Upper lobe of right lung (tissue), 1 donor: ENCODE results near the gene OR2T10. TPM values are rescaled to one million over a fixed set of nuclear protein-coding genes. Genes with fewer than 3 reads are reported as not detected.
"Not testable (repeated sequence)": the region's sequence is repeated elsewhere in the genome, so short reads cannot be mapped to it uniquely, and the experiment has no call there.

Experiments used
- ATAC-seq: fragments of 200-7000 bp; cut with Tn5 transposase; one replicate; pipeline ENCODE4 v1.9.1; 2020; ENCODE audit warnings: mild to moderate bottlenecking, moderate library complexity
- DNase-seq: peaks from one replicate; pipeline ENCODE4 v3.0.0-alpha.2; 2020
- H3K27ac ChIP-seq: fragments of 200-600 bp; one replicate; pipeline ENCODE4 v1.8.0; 2022
- H3K27me3 ChIP-seq: fragments of 200-600 bp; one replicate; pipeline ENCODE4 v1.8.0; 2022; ENCODE audit warnings: mild to moderate bottlenecking
- H3K36me3 ChIP-seq: fragments of 200-600 bp; one replicate; pipeline ENCODE4 v1.8.0; 2022
- H3K4me1 ChIP-seq: fragments of 200-600 bp; one replicate; pipeline ENCODE4 v1.8.0; 2022
- H3K4me3 ChIP-seq: fragments of 200-600 bp; one replicate; pipeline ENCODE4 v1.8.0; 2022; ENCODE audit warnings: mild to moderate bottlenecking
- H3K9me3 ChIP-seq: fragments of 200-600 bp; one replicate; pipeline ENCODE4 v1.8.0; 2022
- intact Hi-C: fragments of 100-400 bp; cut with DNase I; formaldehyde crosslinking; loops from one replicate; pipeline ENCODE4 v1.11.0; 2022
- long read RNA-seq: library from polyadenylated mRNA; unstranded; transcript quantifications from one replicate; pipeline ENCODE4 v2.0.0, GENCODE V29; 2021
- total RNA-seq: library from RNA; stranded (reverse); fragmentation: NEBNext Ultra II Directional; extraction: Animal tissue kit (Norgen Biotek cat#: 25700); gene quantifications from one replicate; pipeline ENCODE4 v1.2.1, GENCODE V29; 2021
- TF ChIP-seq, protein P1 (sequence below): fragments of 200-600 bp; IDR thresholded peaks from one replicate; pipeline ENCODE4 v1.8.0; 2022; ENCODE audit warnings: antibody characterized with exemption
- donor health status: DM: no; HTN: yes; CAD: no; lungs with severe emphysema.

The OR2T10 gene
- total RNA-seq: not detected
- long read RNA-seq: 0 reads

- ATAC-seq: no peak
- H3K9me3 ChIP-seq: no peaks in the 10 kb centered on the region
- H3K4me3 ChIP-seq: no peak within 1 kb of the TSS
- TF ChIP-seq, protein P1, sequence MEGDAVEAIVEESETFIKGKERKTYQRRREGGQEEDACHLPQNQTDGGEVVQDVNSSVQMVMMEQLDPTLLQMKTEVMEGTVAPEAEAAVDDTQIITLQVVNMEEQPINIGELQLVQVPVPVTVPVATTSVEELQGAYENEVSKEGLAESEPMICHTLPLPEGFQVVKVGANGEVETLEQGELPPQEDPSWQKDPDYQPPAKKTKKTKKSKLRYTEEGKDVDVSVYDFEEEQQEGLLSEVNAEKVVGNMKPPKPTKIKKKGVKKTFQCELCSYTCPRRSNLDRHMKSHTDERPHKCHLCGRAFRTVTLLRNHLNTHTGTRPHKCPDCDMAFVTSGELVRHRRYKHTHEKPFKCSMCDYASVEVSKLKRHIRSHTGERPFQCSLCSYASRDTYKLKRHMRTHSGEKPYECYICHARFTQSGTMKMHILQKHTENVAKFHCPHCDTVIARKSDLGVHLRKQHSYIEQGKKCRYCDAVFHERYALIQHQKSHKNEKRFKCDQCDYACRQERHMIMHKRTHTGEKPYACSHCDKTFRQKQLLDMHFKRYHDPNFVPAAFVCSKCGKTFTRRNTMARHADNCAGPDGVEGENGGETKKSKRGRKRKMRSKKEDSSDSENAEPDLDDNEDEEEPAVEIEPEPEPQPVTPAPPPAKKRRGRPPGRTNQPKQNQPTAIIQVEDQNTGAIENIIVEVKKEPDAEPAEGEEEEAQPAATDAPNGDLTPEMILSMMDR: no peak
- intact Hi-C loops: no loop called here
- H3K36me3 ChIP-seq: no peaks in the 10 kb centered on the region
- H3K4me1 ChIP-seq: no peaks in the 10 kb centered on the region
- no peaks in the 10 kb centered on the region for H3K27me3 ChIP-seq
- DNase-seq: no peak
- no peak within 1 kb of the TSS for H3K27ac ChIP-seq
Observed at GRCh38 chr1:248597589-248597988, at the start of gene OR2T10. OR2T10 (minus strand) TSS chr1:248597700; CDS start chr1:248593768, 3,932 bp downstream.

- DNase-seq, H3K9me3 ChIP-seq, H3K36me3 ChIP-seq, ATAC-seq, H3K27me3 ChIP-seq, H3K27ac ChIP-seq, H3K4me1 ChIP-seq, H3K4me3 ChIP-seq, intact Hi-C loops: not testable (repeated sequence)
Observed at GRCh38 chr1:248645178-248645577, 47.7 kb upstream of the OR2T10 start, which contains the start of gene OR2T35. OR2T35 (minus strand) TSS chr1:248645278; CDS start chr1:248639258, 6,020 bp downstream.

DNA sequence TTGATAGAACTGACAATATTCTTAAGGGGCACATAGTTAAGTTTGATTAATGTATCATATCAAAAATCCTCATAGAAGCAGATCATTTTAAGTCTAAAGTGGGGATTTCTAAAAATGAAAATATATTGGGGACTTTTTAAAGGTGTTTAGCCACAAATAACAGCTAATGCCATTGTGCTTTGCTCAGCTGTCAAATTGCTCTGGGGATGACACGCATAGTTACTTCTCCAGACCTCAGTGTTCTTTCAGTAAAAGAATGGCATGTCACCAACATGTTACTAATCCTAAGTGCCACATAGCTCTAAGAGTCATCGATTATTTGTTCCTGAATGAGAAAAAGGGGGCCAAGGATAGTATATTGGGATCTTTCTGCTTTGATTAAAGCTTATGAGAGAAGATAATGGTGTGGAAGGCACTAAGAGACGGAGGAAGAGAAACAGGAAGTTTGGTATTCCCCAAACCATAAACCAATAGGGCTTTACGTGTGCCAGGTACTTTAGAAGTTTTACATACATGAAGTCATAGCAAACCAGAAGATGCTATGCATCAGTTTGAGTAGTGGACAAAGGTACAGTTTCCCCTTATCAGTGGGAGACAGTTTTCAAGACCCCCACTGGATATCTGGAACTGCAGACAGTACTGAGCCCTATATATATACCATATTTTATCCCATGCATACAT is 45.6 kb upstream of the OR2T10 start:
- H3K9me3 ChIP-seq, H3K27me3 ChIP-seq, H3K4me1 ChIP-seq, H3K4me3 ChIP-seq, ATAC-seq, H3K27ac ChIP-seq, intact Hi-C loops, H3K36me3 ChIP-seq, DNase-seq: not testable (repeated sequence)

GRCh38 chr1:248641583-248641982 is 44.1 kb upstream of the OR2T10 start:
- ATAC-seq, DNase-seq, H3K9me3 ChIP-seq, H3K36me3 ChIP-seq, H3K27me3 ChIP-seq, intact Hi-C loops, H3K4me3 ChIP-seq, H3K27ac ChIP-seq, H3K4me1 ChIP-seq: not testable (repeated sequence)

DNA sequence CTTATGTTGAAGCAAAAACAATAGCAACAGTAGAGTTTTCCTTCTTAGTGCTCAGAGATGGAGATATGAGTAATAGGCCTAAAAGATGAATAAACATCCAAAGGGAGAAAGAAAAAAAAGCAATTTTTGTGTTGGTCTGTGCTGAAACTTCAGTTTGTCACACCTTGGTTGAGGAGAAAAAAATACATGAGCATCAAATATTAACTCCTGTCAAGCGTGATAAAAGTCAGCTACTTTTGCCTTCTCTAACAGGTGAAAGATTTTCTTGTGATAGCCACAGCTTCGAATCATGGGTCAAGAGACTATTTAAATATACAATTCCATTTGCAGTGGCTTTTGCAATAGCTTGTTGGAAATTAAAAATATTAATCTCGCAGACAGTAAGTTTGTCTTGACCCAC is 43.4 kb upstream of the OR2T10 start:
- intact Hi-C loops, H3K4me3 ChIP-seq, H3K27me3 ChIP-seq, H3K36me3 ChIP-seq, DNase-seq, ATAC-seq, H3K9me3 ChIP-seq, H3K27ac ChIP-seq, H3K4me1 ChIP-seq: not testable (repeated sequence)

DNA sequence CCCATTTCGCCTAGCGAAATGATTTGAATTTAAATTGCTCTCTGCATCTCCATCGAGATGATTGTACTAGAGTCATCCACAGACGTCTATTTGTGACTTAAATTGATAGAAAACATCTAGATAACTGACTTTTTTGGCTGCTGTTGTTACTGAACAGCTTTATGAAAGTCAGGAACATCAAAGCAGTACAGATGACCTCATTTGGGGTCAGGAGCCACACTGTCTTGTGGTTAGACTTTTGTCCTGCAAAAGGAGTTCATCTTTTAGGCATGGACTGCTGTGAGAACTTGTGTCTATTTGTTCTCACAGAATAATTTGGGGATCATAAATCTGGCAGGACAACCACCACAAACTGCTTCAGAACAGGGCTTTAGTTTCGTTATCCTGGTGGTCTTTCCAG is 42.2 kb upstream of the OR2T10 start:
- H3K4me3 ChIP-seq, H3K36me3 ChIP-seq, H3K27ac ChIP-seq, DNase-seq, ATAC-seq, H3K9me3 ChIP-seq, intact Hi-C loops, H3K4me1 ChIP-seq, H3K27me3 ChIP-seq: not testable (repeated sequence)

- intact Hi-C loops, H3K27ac ChIP-seq, ATAC-seq: not testable (repeated sequence)
Observed at GRCh38 chr1:248636612-248637011, 39.1 kb upstream of the OR2T10 start.

DNA sequence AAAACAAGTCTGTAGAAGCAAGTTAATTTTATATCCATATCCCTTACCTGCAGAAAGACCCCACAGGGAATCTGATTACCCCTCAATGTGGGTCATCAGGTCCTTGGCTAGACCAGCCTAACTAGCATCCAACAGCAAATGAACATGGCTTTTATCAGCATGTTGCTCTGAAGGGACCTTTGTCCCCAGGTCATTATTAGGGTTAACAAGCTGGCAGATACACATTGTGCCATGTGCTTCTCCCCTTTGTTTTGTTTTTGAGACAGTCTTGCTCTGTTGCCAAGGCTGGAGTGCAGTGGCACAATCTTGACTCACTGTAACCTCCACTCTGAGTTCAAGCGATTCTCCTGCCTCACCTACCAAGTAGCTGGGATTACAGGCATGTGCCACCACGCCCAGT is 37.5 kb upstream of the OR2T10 start, which contains the start of gene OR2T11:
TSS of gene OR2T11 (minus strand) at position 101 of the 400 bp plus-strand sequence. CDS start 7,963 bp downstream, outside the sequence.
- DNase-seq, ATAC-seq, H3K27ac ChIP-seq, H3K36me3 ChIP-seq, H3K27me3 ChIP-seq, intact Hi-C loops, H3K4me1 ChIP-seq, H3K4me3 ChIP-seq, H3K9me3 ChIP-seq: not testable (repeated sequence)

More at GRCh38 chr1:248636612-248637011, 39.1 kb upstream of the OR2T10 start:
- not testable (repeated sequence) for H3K27me3 ChIP-seq, H3K4me3 ChIP-seq, H3K9me3 ChIP-seq, H3K36me3 ChIP-seq, H3K4me1 ChIP-seq, DNase-seq

DNA sequence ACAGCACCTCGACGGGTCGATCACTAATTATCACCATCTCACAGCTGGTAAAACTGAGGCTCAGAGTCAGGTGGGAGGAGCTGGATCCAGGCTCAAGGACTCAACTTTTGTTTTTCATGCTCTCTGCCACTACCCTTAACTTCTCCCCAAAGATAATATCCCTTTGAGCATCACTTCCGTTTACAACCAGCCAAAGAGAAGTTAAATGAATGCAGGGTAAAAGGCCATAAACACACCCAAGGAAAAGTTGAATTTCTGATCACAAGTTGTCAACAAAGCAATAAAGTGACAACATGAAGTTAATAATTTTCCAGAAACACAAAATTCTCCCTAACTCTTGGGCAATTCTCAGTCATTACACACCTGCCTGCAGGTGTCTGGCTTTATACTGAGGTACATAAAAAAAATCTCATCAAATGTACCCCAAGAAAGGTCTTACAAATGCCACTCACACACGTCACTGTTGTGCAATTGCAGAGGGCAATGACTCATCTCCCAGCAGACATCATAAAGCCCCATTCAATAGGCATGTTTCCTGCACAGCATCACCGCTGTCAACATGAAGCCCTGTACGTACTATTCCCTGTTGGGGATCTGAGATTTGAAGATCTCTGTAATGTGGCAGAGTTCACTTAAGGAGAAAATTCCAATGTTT is 34.0 kb upstream of the OR2T10 start:
- no peak overlapping the region for H3K27ac ChIP-seq
- H3K27me3 ChIP-seq: no peaks in the 10 kb centered on the region
- H3K9me3 ChIP-seq: no peaks in the 10 kb centered on the region
- H3K4me3 ChIP-seq: no peak overlapping the region
- H3K36me3 ChIP-seq: no peaks in the 10 kb centered on the region
- intact Hi-C loops: no loop called here
- H3K4me1 ChIP-seq: no peaks in the 10 kb centered on the region
- TF ChIP-seq, protein P1: no peak
- ATAC-seq (peak; percentile 19), DNase-seq (no peak)
